Motor neuron (in vitro differentiated cells): Measurements from ENCODE around the gene LMBR1L. TPM values are rescaled to one million over a fixed set of nuclear protein-coding genes. Genes with fewer than 3 reads are reported as not detected.

Experiments used
- ATAC-seq, 8 experiments: fragments of 200-7000 bp; cut with Tn5 transposase; replicated peaks in 6 of 8; 2 replicates each; pipeline ENCODE4 v1.8.0; 2021; ENCODE audit warnings: mild to moderate bottlenecking in 8 of 8, moderate library complexity in 8 of 8
- H3K27ac ChIP-seq, 2 donors: fragments of 250-450 bp; sonication (Bioruptor Pico); 2 replicates each; pipeline ENCODE4 v1.9.0; 2021; ENCODE audit warnings: antibody characterized with exemption in 2 of 2, mild to moderate bottlenecking in 2 of 2, moderate library complexity in 1 of 2
- H3K4me1 ChIP-seq, 2 donors: fragments of 250-450 bp; sonication (Bioruptor Pico); replicated peaks in 1 of 2; 2 replicates each; pipeline ENCODE4 v1.6.1; 2021; ENCODE audit warnings: antibody characterized with exemption in 2 of 2, mild to moderate bottlenecking in 2 of 2, moderate library complexity in 1 of 2
- H3K4me3 ChIP-seq, 5 donors: fragments of 250-450 bp; sonication (Bioruptor Pico); 2 replicates each; pipeline ENCODE4 v1.9.0; 2021; ENCODE audit warnings: antibody characterized with exemption in 5 of 5, mild to moderate bottlenecking in 5 of 5, moderate library complexity in 4 of 5
- WGBS, 10 experiments: fragments of 450-650 bp; shearing (Covaris generic); methylation state at CpG; one replicate each; pipeline ENCODE4 v1.0.0; 2022; 5-methylcytosine and 5-hydroxymethylcytosine counted together
- in situ Hi-C, 9 experiments: fragments of 400-800 bp; cut with MboI; loops; one replicate each; pipeline ENCODE4 v1.15.0; 2021; ENCODE audit warnings: low sequenced_read_pairs in 9 of 9, low pct_unique_long_range_greater_than_20kb in 2 of 9; ENCODE audit not compliant: unreplicated experiment in 9 of 9
- total RNA-seq, 8 experiments: library from RNA; unstranded; fragments of 300-600 nt; gene quantifications; 2 replicates each; pipeline versions ENCODE4 v1.2.3 to v1.2.4, GENCODE V29; 2022

The LMBR1L gene
- total RNA-seq, 8 experiments from 2014 or later, result 27.6 to 85.8 (median 67.2) TPM

DNA sequence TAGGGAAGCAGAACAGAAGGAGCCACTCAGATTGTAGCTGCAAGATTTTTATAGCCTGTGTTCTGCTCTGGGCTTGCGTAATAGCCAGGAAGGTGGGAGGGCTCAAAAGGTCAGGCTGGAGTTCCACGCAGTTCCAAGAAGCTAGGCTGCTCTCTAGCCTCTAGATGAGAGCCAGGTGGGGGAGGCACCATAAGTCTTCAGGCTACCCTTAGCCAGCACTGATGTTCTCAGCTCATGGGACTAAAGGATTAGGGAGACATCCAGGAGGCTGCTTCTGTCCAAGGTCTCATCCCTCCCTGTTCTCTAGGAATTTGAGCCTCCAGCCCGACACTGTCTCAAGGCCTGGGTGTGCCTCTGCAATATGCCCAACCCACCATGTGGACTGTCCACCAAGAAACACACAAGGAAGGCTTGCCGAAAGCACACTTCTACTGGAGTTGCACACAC lies 1.7 kb downstream of the LMBR1L start:
- Histone ChIP-seq H3K4me1 (peaks cover 11 to 17% of the 10 kb centered on the region in 2 donors), H3K27ac (no peak overlapping the region), H3K4me3 (peak overlapping the region; percentile 52 to 98 (median 94))
- in situ Hi-C loops, result loop anchor here in 1 of 9 experiments (25.0 kb wide), 1 partner anchor 128 kb away; no protein-coding TSS in a partner anchor
- peak in 3 of 8 experiments; percentile 11 to 49 (median 41) for ATAC-seq
- 0 to 100% (median 64%) methylated on average over 1 to 4 of the region's 4 CpGs; no CpG with 5 or more reads in 3 of the 10 experiments for WGBS, 10 experiments

DNA sequence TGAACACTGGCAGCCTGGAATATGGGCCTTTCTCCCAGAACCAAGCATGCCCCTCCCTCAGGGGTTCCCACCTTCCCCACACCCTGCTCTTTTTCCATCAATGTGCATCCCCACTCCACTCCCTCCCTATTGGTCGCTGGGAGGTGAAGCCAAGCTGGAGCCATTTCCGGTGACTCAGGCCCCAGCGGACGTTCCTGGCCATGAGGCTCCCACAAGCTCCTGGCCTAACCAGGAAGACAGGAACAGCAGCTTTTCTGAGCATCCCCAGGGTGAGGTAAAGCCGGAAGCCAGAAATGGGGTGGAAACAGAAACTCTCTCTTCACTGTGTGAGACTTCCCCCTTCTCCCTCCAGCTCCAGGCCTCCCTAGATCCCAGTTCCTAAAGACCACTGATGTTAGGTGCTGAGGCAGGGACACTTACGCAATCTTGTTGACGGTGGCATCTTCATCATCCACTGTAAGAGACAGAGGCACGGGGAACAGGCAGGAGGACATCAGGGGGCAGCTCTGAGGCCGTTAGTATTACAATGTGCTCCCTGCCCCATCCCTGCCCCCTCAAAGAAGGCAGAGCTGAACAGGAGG lies 5.1 kb downstream of the LMBR1L start:
- peak in 1 of 8 experiments; percentile 8 for ATAC-seq
- 65 to 81% (median 76%) methylated on average over 1 to 4 of the region's 9 CpGs; no CpG with 5 or more reads in 5 of the 10 experiments for WGBS, 10 experiments
- Histone ChIP-seq H3K4me3 (no peak overlapping the region), H3K4me1 (peaks cover 8 to 17% of the 10 kb centered on the region in 2 donors), H3K27ac (no peak overlapping the region)
- in situ Hi-C loops, result loop anchor here in 1 of 9 experiments (25.0 kb wide), 1 partner anchor 132 kb away; no protein-coding TSS in a partner anchor

GRCh38 chr12:49104822-49105221 lies 5.8 kb downstream of the LMBR1L start:
- ATAC-seq, result no peak
- H3K27ac ChIP-seq, result no peak overlapping the region
- peaks cover 8 to 17% of the 10 kb centered on the region in 2 donors for H3K4me1 ChIP-seq
- in situ Hi-C loops, result loop anchor here in 1 of 9 experiments (25.0 kb wide), 1 partner anchor 132 kb away; no protein-coding TSS in a partner anchor
- 56 to 80% (median 69%) methylated on average over 1 to 3 of the region's 3 CpGs; no CpG with 5 or more reads in 5 of the 10 experiments for WGBS, 10 experiments
- no peak overlapping the region for H3K4me3 ChIP-seq

DNA sequence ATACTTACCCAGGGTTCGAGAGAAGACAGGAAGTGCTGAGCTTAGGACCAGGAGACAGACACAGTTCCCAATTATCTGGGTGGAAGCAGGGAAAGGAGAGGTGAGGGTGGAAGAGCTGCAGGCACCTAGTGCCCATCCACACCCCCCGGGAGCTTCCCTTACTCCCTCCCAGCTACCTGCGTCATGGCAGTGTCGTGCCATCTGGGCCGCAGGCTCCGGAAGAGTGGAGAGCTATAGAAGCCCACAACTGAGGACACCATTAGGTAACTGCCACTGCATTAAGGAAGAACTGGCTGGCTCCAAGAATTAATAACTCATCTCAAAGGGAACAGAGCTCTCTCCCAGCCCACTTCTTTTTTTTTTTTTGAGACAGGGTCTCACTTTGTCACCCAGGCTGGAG lies 10.3 kb downstream of the LMBR1L start:
- in situ Hi-C loops, result loop anchor here in 1 of 9 experiments (25.0 kb wide), 1 partner anchor 137 kb away; no protein-coding TSS in a partner anchor
- H3K4me1 ChIP-seq, result no peaks in the 10 kb centered on the region
- no peak for ATAC-seq
- H3K27ac ChIP-seq, result no peak overlapping the region
- H3K4me3 ChIP-seq, result no peak overlapping the region
- WGBS, 10 experiments, result 83 to 100% (median 100%) methylated on average over 1 to 6 of the region's 6 CpGs; no CpG with 5 or more reads in 4 of the 10 experiments

GRCh38 chr12:49098703-49099102 lies 11.9 kb downstream of the LMBR1L start:
- peaks cover 11 to 17% of the 10 kb centered on the region in 2 donors for H3K4me1 ChIP-seq

DNA sequence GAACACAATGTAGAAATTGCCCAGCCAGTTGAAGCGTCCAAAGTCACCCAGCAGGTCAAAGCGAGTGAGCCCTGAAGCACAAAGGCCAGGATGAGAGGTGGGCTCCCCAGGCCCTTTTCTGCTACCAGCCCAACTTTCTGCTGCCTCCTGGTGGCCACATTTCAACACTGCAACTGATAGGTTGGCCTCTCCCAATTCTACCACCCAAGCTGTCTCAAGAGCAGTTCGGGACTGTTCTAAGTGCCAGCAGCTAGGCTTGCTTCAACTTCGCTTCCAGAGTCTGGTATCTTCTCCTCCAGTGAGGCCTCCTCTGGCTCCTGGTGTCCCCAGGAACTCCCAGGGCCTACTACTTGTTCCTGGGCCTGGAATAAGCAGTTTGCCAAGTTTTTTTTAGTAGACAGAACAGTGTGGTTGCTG lies 12.6 kb downstream of the LMBR1L start:
- Histone ChIP-seq H3K4me1 (peaks cover 11 to 18% of the 10 kb centered on the region in 2 donors), H3K27ac (no peak overlapping the region), H3K4me3 (no peak overlapping the region)
- WGBS, 10 experiments, result 20 to 73% (median 57%) methylated on average over 1 to 2 of the region's 4 CpGs; no CpG with 5 or more reads in 5 of the 10 experiments
- in situ Hi-C loops, result no loop called here
- peak in 4 of 8 experiments; percentile 13 to 51 (median 36) for ATAC-seq

More at GRCh38 chr12:49098703-49099102, 11.9 kb downstream of the LMBR1L start:
- ATAC-seq, result no peak
- Histone ChIP-seq H3K4me3 (no peak overlapping the region), H3K27ac (no peak overlapping the region)
- 65 to 100% (median 95%) methylated on average over 1 to 2 of the region's 2 CpGs; no CpG with 5 or more reads in 2 of the 10 experiments for WGBS, 10 experiments
- in situ Hi-C loops, result no loop called here

- Histone ChIP-seq H3K4me1 (peaks cover 11 to 21% of the 10 kb centered on the region in 2 donors), H3K27ac (no peak overlapping the region), H3K4me3 (no peak overlapping the region)
- ATAC-seq, result no peak
- in situ Hi-C loops, result no loop called here
- WGBS, 10 experiments, result 92 to 100% (median 96%) methylated on average over 2 to 3 of the region's 3 CpGs; no CpG with 5 or more reads in 7 of the 10 experiments
Observed at GRCh38 chr12:49097381-49097780, 13.3 kb downstream of the LMBR1L start.

DNA sequence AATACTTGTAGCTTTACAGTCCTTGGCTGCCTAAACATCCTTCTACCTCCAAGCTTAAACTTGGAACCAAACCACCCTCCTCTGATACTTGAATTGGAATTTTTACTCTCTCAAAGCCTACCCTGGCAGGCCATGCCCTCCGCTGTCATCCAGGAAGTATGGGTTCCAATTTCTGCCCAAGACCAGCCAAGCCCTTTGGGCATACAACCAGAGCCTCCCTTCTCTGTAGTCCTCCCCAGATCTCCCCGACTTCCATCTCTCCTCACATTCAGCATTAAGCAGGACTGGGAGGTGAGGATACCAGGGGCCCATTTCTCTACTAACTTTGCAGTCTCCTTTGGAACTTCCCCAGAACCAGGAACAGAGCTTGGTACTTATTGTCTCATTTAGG lies 15.7 kb downstream of the LMBR1L start:
- Histone ChIP-seq H3K4me3 (peak overlapping the region in 1 of 5 donors; percentile 12), H3K4me1 (peaks cover 18 to 29% of the 10 kb centered on the region in 2 donors), H3K27ac (no peak overlapping the region)
- in situ Hi-C loops, result no loop called here
- no peak for ATAC-seq
- 75 to 100% (median 93%) methylated on average over 1 to 2 of the region's 2 CpGs; no CpG with 5 or more reads in 6 of the 10 experiments for WGBS, 10 experiments

DNA sequence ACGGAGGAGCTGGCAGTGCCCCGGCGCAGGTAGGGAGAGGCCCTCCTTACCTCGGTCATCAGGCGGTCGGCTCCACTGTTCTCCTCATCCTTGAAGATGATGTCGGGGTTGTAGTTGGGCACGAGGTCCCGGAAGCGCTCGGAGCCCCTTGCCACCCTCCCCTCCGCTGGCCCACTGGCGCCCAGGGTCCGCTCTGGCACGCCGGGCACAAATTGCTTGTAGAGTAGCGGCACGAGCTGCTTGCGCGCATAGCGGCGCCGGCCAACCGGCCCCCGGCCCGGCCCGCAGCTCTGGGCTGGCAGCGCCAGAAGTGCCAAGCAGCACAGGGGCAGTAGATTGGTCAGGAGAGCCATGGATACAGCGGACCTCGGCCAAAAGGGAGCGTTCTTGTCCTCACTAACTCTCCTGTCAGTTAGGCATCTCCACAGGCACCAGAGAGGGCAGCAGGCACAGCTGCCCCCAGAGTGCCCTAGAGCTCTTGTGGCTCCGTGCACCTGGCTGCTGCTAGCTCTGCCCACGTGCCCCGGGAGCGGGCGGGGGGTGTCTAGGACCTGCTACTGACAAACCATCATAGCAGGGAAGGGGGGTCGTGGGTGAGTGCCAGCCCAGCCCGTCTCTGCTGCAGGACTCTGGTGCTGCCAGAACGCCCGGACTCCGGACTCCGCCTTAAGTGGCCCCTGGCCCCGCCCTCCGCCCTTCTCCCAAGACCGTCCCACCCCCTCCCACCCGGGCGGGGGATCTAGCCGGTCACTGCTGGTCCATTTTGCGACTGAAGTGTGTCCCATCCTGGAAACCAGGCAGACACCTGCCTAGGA lies 16.3 kb downstream of the LMBR1L start, which contains the start of gene DHH:
Gene DHH (minus strand): TSS at position 642 of the 815 bp plus-strand sequence. CDS start 289 bp downstream, at position 353.
- in situ Hi-C loops, result no loop called here
- Histone ChIP-seq H3K4me3 (peak within 1 kb of the TSS in 3 of 5 donors; percentile 12 to 15 (median 13)), H3K4me1 (peaks cover 18 to 33% of the 10 kb centered on the region in 2 donors), H3K27ac (no peak within 1 kb of the TSS)
- peak; percentile 10 to 60 (median 40) for ATAC-seq
- 0 to 27% (median 5%) methylated on average over 1 to 18 of the region's 49 CpGs; no CpG with 5 or more reads in 5 of the 10 experiments for WGBS, 10 experiments

DNA sequence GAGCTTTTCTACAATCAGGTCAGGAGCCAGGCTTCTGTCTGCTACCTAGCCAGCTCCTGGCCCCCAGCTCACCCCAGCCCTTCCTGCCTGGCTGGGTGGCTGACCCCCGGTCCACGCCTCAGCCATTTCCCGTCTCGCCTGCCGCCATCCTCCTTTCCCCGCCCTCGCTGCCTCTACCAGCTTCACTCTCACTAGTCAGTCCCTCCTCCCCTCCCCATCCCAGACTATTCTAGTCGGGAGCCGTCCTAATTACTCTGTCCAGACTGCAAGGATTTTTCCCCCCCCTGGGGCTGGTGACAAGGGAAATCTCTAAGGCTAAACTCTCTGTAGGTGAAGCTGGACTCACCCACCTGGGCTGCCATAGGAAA lies 16.9 kb downstream of the LMBR1L start:
- no peak overlapping the region for H3K27ac ChIP-seq
- H3K4me1 ChIP-seq, result peaks cover 18 to 33% of the 10 kb centered on the region in 2 donors
- in situ Hi-C loops, result no loop called here
- ATAC-seq, result peak in 6 of 8 experiments; percentile 3 to 48 (median 26)
- H3K4me3 ChIP-seq, result peak overlapping the region in 2 of 5 donors; percentile 12 to 13
- 13 to 14% (median 13%) methylated on average over 4 to 5 of the region's 9 CpGs; no CpG with 5 or more reads in 7 of the 10 experiments for WGBS, 10 experiments

DNA sequence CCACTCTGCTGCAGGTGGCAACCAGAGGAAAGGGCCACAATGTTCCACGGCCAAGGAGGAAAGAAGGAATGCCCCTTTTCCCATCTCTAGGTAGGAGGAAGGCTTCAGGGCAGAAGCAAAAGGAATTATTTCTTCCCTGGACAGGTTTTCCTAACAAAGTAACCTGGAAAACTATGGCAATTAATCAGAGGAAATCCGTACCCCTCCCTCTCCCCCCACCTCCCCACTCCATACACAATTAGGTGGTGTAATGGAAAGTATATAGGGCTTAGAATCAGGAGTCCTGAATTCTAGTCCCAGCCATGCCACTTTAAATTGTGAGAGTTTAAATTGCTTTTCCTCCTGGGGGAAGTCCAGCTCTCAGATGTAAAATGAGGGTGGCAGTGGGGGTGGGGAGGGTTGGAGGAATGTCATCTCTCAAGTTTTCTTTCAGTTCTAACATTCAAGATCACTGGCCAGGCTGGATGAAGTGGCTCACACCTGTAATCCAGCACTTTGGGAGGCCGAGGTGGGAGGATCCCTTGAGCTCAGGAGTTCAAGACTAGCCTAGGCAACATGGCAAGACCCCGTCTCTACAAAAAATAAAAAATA lies 17.7 kb downstream of the LMBR1L start:
- H3K27ac ChIP-seq, result no peak overlapping the region
- no peak for ATAC-seq
- no peak overlapping the region for H3K4me3 ChIP-seq
- H3K4me1 ChIP-seq, result peaks cover 21 to 38% of the 10 kb centered on the region in 2 donors
- in situ Hi-C loops, result no loop called here
- 58 to 83% (median 72%) methylated on average over 1 to 3 of the region's 4 CpGs; no CpG with 5 or more reads in 6 of the 10 experiments for WGBS, 10 experiments

- in situ Hi-C loops, result no loop called here
- peaks cover 21 to 39% of the 10 kb centered on the region in 2 donors for H3K4me1 ChIP-seq
- peak overlapping the region; percentile 30 to 47 (median 31) for H3K4me3 ChIP-seq
- WGBS, 10 experiments, result 0 to 10% (median 2%) methylated on average over 1 to 12 of the region's 32 CpGs; no CpG with 5 or more reads in 6 of the 10 experiments
- peak in 6 of 8 experiments; percentile 17 to 60 (median 48) for ATAC-seq
- no peak overlapping the region for H3K27ac ChIP-seq
Observed at GRCh38 chr12:49092086-49092815, 18.4 kb downstream of the LMBR1L start.
